GM12872 (cell line): ENCODE measurements around the gene KCNN3.

Experiments
- TF ChIP-seq, protein P1 (sequence below): IDR thresholded peaks from 3 replicates; pipeline ENCODE4 v1.5.1; 2011; ENCODE audit warnings: low read depth, mild to moderate bottlenecking, low read length, moderate library complexity; ENCODE audit not compliant: insufficient read depth

KCNN3 gene

DNA sequence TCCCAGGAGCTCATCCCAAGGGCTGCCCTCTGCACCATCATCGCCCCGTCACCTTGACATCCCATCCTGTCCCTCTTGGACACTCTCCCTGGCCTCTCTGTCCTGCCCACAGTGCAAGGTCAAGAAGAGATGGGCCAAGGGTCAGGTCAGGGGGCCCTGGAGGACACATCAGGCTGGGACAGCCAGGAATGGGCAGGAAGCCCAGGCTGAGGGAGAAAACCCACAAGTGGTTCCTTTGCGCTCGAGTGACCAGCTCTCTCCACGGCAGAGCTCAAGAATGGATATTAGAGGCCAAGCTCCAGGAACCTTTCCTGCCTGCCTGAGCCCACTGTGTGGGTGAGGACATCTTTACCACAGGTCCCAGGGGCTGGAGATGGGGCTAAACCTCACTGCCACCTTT, 41.0 kb downstream of the KCNN3 start:
- TF ChIP-seq, protein P1, sequence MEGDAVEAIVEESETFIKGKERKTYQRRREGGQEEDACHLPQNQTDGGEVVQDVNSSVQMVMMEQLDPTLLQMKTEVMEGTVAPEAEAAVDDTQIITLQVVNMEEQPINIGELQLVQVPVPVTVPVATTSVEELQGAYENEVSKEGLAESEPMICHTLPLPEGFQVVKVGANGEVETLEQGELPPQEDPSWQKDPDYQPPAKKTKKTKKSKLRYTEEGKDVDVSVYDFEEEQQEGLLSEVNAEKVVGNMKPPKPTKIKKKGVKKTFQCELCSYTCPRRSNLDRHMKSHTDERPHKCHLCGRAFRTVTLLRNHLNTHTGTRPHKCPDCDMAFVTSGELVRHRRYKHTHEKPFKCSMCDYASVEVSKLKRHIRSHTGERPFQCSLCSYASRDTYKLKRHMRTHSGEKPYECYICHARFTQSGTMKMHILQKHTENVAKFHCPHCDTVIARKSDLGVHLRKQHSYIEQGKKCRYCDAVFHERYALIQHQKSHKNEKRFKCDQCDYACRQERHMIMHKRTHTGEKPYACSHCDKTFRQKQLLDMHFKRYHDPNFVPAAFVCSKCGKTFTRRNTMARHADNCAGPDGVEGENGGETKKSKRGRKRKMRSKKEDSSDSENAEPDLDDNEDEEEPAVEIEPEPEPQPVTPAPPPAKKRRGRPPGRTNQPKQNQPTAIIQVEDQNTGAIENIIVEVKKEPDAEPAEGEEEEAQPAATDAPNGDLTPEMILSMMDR = no peak

DNA sequence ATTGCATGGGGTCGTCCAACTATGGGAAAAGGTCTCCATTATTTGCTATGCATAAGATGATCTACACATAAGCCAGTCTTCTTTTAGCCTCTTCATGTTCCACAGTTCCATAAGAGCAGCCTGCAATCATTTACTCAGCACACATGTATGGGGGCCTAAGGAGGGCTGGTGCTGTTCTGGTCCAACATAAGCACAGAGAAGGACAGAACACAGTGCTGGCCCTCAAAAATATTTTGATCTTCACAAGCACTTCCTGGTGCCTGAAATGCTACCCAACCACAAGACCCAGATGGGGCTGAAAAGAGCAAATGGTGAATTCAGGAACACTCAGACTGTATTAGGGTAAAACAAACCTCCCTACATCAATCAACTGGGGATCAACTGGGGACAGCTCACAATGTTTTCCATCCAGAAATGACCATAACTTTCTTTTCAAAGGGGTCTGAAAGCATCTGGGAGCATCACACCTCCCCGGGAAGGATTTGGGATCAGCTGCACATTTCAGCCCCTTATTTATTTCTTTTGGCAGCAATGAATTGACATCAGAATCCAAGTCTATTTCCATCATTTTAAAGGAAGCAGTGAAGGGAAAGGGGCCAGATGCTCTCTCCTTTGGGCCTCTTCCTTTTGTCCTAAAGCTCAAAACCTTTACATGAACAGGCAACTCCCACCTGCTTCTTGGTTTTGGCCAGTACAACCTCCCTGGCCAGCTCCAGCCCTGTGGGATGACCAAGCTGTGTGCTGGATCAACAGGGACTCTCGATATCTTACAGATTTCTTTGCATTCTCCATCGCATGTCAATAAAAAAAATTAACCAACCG, 45.7 kb downstream of the KCNN3 start:
- TF ChIP-seq, protein P1 = no peak

DNA sequence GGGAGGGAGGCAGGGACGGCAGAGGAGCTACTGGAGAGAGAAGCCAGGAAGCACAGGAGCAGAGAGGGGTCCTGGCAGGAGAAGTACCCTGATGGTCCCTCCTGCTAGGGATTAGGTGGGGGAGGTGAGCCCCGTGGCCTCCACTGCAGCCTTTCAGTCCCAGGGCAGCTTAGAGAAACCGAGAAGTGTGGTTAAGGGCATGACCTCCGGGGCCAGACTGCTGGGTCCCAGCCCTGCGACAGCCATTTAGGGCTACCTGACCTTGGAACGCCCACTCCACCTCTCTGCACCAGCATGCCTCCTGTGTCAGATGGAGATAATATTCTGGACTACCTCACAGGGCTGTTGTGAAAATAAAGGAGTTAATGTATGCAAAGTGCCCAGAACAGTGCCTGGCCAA, 47.4 kb downstream of the KCNN3 start:
- TF ChIP-seq, protein P1 = no peak

DNA sequence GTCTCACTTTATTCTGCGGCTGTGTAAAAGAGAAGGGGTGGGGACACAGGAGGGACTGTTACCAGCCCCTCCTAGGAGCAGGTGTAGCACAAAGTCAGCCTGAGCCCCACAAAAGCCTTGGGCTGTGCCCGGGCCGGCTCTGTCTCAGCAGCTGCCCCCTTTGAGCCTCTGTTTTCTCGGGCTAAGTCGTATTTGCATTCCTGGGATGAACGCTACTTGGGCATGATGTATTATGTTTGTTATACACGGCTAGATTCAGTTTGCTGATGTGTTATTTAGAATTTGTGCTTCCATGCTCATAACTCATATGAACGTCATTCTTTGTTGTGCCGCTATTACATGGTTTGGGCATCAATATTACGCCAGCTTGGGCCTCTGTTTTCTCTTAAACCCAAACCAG, 47.8 kb downstream of the KCNN3 start:
- TF ChIP-seq, protein P1 = no peak

DNA sequence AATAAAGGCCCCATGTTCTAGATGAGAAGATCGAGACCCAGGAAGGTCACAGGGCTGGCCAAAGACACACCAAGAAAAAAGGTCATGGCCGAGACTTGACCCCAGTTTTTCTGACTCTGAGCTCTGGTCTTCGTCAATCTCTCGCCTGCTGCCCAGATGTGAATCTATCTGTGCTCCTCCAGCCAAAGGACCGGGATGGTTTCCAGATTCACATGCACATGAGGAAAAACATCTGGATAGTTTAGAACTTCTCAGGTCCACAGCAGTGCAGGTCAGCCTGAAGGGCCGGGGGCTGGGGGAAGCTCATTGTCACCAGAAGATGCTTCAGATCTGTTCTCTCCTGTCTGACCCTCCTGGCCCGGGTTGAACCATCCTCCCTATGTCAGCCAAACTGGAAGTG, 49.0 kb downstream of the KCNN3 start:
- TF ChIP-seq, protein P1 = no peak

DNA sequence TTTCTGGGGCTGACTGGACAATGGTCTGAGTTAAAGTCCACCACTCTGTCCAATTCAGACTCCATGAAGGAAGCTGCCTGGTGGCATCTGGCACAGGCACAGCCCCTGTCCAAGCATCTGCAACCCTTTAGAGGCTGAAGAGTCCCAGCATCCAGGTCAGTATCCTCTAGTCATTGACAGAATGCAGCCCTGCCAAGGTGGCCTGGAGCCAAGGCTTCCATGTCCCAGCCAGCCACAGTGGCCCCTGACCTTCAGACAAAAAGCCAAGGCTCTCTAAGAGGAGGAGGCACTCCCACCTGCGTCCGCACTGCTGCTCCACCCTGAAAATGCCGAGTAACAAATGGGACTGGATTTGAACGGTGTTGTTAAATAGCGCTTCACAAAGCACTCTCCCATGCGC, 49.4 kb downstream of the KCNN3 start:
- TF ChIP-seq, protein P1 = no peak

DNA sequence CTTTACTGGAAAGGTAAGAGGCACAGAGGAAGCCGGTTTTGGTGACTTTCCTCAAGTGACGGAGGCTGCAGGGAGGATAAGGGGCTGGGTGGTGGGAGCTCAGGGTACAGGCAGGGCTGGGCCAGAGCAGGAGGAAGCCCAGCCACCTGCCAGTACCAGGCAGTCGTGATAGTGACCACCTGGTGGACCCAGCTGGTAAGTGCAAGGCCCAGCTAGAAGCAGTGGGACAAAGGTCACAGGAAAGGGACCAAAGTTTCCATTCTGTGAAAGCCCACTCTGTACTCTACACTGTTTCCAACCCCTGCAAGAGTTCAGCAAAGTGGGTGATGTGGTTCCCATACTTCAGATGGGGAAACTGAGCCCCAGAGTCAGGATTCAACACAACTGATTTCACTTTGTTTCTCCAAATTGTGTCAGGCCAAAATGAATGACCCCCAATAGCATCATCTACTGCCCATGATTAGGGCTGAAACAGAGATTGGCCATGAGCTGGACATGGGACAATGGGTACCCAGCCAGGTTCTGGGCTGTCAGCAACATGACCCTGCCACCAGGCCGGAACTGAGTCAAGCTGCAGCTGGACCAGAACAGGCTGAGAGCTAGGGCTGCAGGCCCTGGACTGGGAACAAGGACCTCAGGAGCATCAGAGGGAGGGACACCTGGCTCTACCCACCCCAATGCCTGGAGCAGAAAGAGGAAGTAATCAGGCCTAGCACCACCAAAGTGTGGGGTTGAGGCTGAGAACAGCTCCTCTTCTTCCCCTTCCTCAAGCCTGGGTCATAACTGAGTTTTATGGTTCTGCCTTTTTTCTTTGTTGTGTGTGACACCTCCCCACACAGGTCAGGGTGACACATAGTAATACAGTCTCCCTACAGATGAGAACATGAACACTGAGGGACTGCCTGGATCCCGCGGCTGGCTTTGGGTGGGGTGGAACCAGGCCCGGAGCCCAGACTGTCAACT, 50.2 kb downstream of the KCNN3 start:
- TF ChIP-seq, protein P1 = peak; percentile 73
